ENCODE measurements around the gene PROM1. TPM values are rescaled to one million over a fixed set of nuclear protein-coding genes. Genes with fewer than 3 reads are reported as not detected.

The PROM1 gene
- total and polyA plus RNA-seq, 2 experiments from 2014 or later = 36.6 to 66.6 TPM

DNA sequence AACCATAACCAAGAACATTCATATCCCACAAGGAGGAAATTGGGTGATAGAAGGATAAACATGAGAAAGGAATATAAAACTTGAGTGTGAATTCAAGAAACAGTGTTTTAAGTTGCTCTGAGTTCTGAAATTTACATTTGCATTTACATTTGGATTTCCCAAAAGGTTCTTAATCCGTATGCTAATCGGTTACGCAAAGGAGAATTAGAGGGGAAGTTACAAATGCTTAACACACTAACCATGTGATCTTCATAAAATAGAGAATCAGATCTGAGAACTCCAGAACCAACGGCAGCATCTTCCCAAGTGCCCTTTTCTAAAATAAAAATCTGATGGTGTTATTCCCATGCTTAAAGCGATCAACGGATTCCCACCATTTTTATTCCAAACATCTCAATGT, 48.0 kb downstream of the PROM1 start:
- no peaks in the 10 kb centered on the region for H3K36me3 ChIP-seq (ENCODE audit: insufficient read depth)
- H3K79me2 ChIP-seq (replicated peaks; ENCODE audit: insufficient read depth) = peaks cover 13% of the 10 kb centered on the region; the same call in 1 of the 2 replicates
- no peaks in the 10 kb centered on the region for H3K27me3 Mint-ChIP-seq (ENCODE audit: insufficient read depth, low read depth, poor library complexity)
- H3F3A ChIP-seq (replicated peaks; ENCODE audit: low read depth) = 0 out of 2 replicates have a peak, but pooled peaks cover 3% of the 10 kb centered on the region
- peaks cover 11% of the 10 kb centered on the region; the same call in 1 of the 2 replicates for H4K20me1 ChIP-seq (replicated peaks; ENCODE audit: insufficient read depth)
- H3K27ac Mint-ChIP-seq = peak overlapping the region; percentile 14
- peaks cover 4% of the 10 kb centered on the region; the same call in 2 of the 3 replicates for H3K36me3 Mint-ChIP-seq (ENCODE audit: low read depth)
- H3K27ac ChIP-seq (ENCODE audit: low read depth) = peak overlapping the region; percentile 24; the same call in 1 of the 2 replicates
- peak overlapping the region; percentile 52 for H3K4me2 ChIP-seq
- no peak overlapping the region for H3K4me3 Mint-ChIP-seq
- no peak overlapping the region for H2AFZ ChIP-seq
- DNase-seq (ENCODE audit: low spot score) (no peak), ATAC-seq (no peak)
- H3K9me2 ChIP-seq (ENCODE audit: insufficient read depth) = no peaks in the 10 kb centered on the region
- H3K9me3 Mint-ChIP-seq = no peaks in the 10 kb centered on the region
- no peaks in the 10 kb centered on the region for H3K27me3 ChIP-seq (ENCODE audit: insufficient read depth)
- no peak overlapping the region for H3K4me3 ChIP-seq
- TF ChIP-seq ZNF331 (CRISPR knock-in tag; IDR thresholded peaks at IDR 0.05; ENCODE audit: low read depth) (no peak), ZNF114 (CRISPR knock-in tag; IDR thresholded peaks at IDR 0.05) (no peak)
- TF ChIP-seq, protein P1, sequence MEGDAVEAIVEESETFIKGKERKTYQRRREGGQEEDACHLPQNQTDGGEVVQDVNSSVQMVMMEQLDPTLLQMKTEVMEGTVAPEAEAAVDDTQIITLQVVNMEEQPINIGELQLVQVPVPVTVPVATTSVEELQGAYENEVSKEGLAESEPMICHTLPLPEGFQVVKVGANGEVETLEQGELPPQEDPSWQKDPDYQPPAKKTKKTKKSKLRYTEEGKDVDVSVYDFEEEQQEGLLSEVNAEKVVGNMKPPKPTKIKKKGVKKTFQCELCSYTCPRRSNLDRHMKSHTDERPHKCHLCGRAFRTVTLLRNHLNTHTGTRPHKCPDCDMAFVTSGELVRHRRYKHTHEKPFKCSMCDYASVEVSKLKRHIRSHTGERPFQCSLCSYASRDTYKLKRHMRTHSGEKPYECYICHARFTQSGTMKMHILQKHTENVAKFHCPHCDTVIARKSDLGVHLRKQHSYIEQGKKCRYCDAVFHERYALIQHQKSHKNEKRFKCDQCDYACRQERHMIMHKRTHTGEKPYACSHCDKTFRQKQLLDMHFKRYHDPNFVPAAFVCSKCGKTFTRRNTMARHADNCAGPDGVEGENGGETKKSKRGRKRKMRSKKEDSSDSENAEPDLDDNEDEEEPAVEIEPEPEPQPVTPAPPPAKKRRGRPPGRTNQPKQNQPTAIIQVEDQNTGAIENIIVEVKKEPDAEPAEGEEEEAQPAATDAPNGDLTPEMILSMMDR (conservative IDR thresholded peaks at IDR 0.05; ENCODE audit: low read depth in 2 of 2) = no peak
- H3K4me1 Mint-ChIP-seq = peaks cover 57% of the 10 kb centered on the region
- peaks cover 86% of the 10 kb centered on the region for H3K4me1 ChIP-seq (ENCODE audit: insufficient read depth)

DNA sequence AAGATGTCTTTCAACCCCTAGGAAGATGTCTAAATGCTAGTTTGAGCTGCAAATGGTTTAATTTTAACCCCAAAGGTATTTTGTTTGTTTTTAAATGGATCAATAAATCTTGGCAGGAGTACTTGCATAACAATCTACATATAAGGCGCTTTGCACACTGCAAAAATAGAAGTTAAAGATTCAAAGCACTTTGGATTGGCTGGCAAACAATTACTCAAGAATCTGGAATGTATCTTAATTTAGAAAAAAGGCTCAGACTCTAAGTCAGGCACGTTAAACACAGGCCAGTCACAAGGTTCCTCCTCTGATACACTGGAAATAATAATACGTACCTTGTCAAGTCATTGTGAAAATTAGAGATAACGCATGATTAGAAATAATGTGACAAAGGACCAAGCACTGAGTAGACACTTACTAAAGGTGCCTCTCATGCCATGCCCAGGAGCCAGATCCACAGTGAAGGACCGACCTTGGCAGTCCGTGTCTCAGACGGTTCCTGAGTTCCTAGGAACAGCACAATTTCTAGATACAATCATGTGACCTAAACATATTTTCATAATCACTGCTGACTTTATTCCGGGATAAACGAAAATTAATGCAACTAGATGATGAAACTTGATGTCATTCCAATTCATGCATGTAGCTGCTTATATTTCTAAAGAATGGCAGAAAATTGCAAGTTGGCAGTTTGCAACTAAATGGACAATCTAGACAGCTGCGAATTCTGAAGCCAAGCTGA, 49.6 kb downstream of the PROM1 start:
- Histone ChIP-seq H3K27me3 (ENCODE audit: insufficient read depth) (no peaks in the 10 kb centered on the region), H3K4me1 (ENCODE audit: insufficient read depth) (peaks cover 93% of the 10 kb centered on the region), H2AFZ (no peak overlapping the region), H3F3A (replicated peaks; ENCODE audit: low read depth) (0 out of 2 replicates have a peak, but pooled peaks cover 3% of the 10 kb centered on the region), H3K4me3 (no peak overlapping the region), H4K20me1 (replicated peaks; ENCODE audit: insufficient read depth) (no peaks in the 10 kb centered on the region), H3K27ac (ENCODE audit: low read depth) (peak overlapping the region; percentile 24), H3K36me3 (ENCODE audit: insufficient read depth) (no peaks in the 10 kb centered on the region), H3K9me2 (ENCODE audit: insufficient read depth) (no peaks in the 10 kb centered on the region), H3K79me2 (replicated peaks; ENCODE audit: insufficient read depth) (peaks cover 6% of the 10 kb centered on the region; the same call in 1 of the 2 replicates), H3K4me2 (peak overlapping the region; percentile 52)
- Mint-ChIP-seq H3K4me3 (peak overlapping the region; percentile 19; the same call in 1 of the 3 replicates), H3K9me3 (no peaks in the 10 kb centered on the region), H3K36me3 (ENCODE audit: low read depth) (peaks cover 4% of the 10 kb centered on the region; the same call in 2 of the 3 replicates), H3K27me3 (ENCODE audit: insufficient read depth, low read depth, poor library complexity) (no peaks in the 10 kb centered on the region), H3K27ac (0 out of 2 replicates have a peak overlapping the region, but pooled peaks have one; percentile 3), H3K4me1 (peaks cover 53% of the 10 kb centered on the region)
- DNase-seq (ENCODE audit: low spot score) (no peak), ATAC-seq (no peak)
- TF ChIP-seq EZH2 (IDR thresholded peaks at IDR 0.05; ENCODE audit: low read depth, unreplicated experiment) (no peak), CREB1 (CRISPR knock-in tag; IDR thresholded peaks at IDR 0.05; ENCODE audit: low read depth) (no peak), ZNF114 (CRISPR knock-in tag; IDR thresholded peaks at IDR 0.05) (no peak), EZH2phosphoT487 (IDR thresholded peaks at IDR 0.05; ENCODE audit: unreplicated experiment) (no peak), ZNF331 (CRISPR knock-in tag; IDR thresholded peaks at IDR 0.05; ENCODE audit: low read depth) (no peak), JUNB (IDR thresholded peaks at IDR 0.05; ENCODE audit: unreplicated experiment) (no peak), STAT1 (IDR thresholded peaks at IDR 0.05; ENCODE audit: unreplicated experiment) (no peak), POLR2AphosphoS5 (IDR thresholded peaks at IDR 0.05; ENCODE audit: low read depth) (no peak)
- TF ChIP-seq, protein P2, sequence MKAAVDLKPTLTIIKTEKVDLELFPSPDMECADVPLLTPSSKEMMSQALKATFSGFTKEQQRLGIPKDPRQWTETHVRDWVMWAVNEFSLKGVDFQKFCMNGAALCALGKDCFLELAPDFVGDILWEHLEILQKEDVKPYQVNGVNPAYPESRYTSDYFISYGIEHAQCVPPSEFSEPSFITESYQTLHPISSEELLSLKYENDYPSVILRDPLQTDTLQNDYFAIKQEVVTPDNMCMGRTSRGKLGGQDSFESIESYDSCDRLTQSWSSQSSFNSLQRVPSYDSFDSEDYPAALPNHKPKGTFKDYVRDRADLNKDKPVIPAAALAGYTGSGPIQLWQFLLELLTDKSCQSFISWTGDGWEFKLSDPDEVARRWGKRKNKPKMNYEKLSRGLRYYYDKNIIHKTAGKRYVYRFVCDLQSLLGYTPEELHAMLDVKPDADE (IDR thresholded peaks at IDR 0.05) = no peak
- TF ChIP-seq, protein P3, sequence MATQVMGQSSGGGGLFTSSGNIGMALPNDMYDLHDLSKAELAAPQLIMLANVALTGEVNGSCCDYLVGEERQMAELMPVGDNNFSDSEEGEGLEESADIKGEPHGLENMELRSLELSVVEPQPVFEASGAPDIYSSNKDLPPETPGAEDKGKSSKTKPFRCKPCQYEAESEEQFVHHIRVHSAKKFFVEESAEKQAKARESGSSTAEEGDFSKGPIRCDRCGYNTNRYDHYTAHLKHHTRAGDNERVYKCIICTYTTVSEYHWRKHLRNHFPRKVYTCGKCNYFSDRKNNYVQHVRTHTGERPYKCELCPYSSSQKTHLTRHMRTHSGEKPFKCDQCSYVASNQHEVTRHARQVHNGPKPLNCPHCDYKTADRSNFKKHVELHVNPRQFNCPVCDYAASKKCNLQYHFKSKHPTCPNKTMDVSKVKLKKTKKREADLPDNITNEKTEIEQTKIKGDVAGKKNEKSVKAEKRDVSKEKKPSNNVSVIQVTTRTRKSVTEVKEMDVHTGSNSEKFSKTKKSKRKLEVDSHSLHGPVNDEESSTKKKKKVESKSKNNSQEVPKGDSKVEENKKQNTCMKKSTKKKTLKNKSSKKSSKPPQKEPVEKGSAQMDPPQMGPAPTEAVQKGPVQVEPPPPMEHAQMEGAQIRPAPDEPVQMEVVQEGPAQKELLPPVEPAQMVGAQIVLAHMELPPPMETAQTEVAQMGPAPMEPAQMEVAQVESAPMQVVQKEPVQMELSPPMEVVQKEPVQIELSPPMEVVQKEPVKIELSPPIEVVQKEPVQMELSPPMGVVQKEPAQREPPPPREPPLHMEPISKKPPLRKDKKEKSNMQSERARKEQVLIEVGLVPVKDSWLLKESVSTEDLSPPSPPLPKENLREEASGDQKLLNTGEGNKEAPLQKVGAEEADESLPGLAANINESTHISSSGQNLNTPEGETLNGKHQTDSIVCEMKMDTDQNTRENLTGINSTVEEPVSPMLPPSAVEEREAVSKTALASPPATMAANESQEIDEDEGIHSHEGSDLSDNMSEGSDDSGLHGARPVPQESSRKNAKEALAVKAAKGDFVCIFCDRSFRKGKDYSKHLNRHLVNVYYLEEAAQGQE (IDR thresholded peaks at IDR 0.05; ENCODE audit: unreplicated experiment) = no peak
- TF ChIP-seq, protein P1 (conservative IDR thresholded peaks at IDR 0.05; ENCODE audit: low read depth in 2 of 2) = no peak
